HG03045 (cell line): ENCODE measurements around the gene FIBP.
"Not testable (repeated sequence)": the region's sequence is repeated elsewhere in the genome, so short reads cannot be mapped to it uniquely, and the experiment has no call there.

Experiments used
- ATAC-seq: cut with Tn5 transposase; IDR thresholded peaks from one replicate; pipeline ENCODE4 v1.9.1; 2021; ENCODE audit warnings: mild to moderate bottlenecking, moderate library complexity; ENCODE audit not compliant: unreplicated experiment

FIBP gene

DNA sequence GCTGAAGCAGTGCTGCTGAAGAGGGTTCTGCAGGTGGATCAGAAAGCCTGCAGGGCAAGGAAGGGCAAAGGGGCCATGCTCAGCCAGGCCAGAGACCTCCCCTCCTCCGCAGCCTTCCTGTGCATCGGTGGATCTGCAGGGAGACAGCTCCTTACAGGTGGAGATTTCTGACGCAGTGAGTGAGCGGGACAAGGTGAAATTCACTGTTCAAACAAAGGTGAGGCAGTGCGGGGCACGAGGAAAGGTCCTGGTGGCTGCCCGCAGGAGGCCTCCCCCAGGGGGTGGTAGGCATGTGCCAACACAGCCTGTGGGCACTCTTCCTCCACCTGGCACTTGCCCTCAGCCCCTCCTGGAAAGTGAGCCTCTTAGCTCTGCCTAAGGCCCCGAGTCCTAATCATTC lies 38.9 kb downstream of the FIBP start:
- ATAC-seq = no peak

DNA sequence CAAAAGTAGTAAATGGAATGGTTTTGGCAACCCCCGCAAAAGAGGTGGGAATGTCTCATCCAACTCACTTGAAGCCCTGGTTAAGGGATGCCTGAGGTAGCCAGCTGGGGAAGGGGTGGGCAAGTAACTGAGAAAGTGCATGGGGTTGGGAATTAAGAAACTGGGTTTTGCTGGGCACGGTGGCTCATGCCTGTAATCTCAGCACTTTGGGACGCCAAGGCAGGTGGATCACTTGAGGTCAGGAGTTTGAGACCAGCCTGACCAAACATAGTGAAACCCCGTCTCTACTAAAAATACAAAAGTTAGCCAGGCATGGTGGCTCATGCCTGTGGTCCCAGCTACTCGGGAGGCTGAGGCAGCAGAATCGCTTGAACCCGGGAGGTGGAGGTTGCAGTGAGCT lies 39.6 kb downstream of the FIBP start:
- ATAC-seq = not testable (repeated sequence)

DNA sequence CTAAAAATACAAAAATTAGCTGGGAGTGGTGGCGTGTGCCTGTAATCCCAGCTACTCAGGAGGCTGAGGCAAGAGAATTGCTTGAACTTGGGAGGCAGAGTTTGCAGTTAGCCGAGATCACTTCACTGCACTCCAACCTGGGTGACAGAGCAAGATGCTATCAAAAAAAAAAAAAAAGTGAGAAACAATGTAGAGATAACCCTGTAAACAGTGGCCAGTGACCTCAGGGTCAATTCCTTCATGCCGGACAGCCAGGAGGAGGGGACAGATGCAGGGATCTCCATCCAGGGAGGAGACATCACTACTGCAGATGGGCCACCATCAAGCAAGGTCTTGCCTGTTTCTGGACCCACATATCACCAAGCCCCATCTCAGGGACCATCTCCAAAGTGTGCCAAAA lies 40.5 kb downstream of the FIBP start:
- ATAC-seq = no peak

DNA sequence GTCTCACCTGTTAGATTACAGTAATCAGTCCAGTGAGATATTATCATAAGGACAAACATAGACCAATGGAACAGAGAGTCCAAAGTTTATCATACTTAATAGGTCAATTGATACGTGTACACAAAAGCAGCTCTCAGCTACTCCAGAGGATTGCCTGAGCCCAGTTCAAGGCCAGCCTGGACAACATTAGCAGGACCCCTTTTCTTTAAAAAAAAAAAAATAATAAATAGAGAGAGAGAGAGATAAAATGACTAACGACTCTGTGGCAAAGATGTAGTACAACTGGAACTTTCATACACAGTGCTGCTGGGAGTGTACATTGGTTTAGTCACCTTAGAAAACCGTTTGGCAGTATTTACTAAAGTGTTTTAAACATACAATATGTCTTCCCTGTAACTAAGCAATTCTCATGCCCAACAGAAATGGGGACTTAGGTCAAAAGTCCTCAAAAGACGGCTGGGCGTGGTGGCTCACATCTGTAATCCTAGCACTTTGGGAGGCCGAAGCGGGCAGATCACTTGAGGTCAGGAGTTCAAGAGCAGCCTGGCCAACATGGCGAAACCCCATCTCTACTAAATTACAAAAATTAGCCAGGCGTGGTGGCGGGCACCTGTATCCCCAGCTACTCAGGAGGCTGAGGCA lies 43.9 kb downstream of the FIBP start:
- ATAC-seq = no peak

DNA sequence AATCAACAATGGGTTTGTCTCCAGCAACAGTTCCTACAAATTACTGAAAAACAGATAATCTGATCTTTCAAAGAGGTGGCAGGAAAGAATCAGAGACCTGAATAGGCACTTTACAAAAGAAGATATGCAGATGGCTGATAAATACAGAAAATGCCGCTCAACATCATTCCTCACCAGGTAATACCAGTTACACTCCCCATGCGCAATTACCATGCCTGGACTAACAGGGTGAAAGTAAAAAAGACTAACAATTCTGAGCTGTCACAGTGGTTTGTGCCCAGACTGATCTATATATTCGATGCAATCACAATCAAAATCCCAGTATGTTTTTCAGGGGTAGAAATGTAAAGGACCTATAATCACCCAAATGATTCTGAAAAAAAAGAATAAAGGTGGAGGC lies 44.5 kb downstream of the FIBP start:
- no peak for ATAC-seq

DNA sequence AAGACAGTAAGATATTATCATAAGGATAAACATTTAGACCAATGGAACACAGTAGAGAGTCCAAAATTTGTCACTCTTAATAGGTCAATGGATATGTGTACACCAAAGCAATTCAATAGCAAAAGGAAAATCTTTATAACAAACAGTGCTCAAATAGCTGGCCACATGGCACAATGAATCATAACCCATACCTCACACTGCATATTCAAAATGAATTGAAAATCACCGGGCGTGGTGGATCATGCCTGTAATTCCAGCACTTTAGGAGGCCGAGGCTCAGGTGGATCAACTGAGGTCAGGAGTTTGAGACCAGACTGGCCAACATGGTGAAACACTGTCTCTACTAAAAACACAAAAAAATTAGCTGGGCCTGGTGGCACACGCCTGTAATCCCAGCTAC lies 46.1 kb downstream of the FIBP start:
- ATAC-seq = no peak

DNA sequence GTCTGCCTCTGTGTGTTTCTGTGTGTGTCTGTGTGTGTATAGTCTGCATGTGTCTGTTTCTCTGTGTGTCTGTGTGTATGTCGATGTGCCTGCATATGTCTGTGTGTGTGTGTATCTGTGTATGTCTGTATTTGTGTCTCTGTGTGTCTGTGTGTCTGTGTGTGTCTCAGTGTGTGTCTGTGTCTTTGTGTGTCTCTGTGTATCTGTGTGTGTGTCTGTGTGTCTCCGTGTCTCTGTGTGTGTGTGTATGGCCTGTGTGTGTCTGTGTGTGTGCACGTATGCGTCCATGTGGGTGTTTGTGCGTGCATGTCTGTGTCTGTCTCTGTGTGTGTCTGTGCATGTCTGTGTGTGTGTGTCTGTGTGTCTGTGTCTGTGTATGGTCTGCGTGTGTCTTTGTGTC lies 54.1 kb downstream of the FIBP start:
- no peak for ATAC-seq
